Activated naive CD4-positive, alpha-beta T cell treated with Interleukin-2 at 50 U/mL for 16 hours (primary cell): ENCODE data around the gene LAMA3.

Experiments
- DNase-seq: peaks from one replicate; pipeline ENCODE4 v3.0.0-alpha.2; 2020

Gene LAMA3

DNA sequence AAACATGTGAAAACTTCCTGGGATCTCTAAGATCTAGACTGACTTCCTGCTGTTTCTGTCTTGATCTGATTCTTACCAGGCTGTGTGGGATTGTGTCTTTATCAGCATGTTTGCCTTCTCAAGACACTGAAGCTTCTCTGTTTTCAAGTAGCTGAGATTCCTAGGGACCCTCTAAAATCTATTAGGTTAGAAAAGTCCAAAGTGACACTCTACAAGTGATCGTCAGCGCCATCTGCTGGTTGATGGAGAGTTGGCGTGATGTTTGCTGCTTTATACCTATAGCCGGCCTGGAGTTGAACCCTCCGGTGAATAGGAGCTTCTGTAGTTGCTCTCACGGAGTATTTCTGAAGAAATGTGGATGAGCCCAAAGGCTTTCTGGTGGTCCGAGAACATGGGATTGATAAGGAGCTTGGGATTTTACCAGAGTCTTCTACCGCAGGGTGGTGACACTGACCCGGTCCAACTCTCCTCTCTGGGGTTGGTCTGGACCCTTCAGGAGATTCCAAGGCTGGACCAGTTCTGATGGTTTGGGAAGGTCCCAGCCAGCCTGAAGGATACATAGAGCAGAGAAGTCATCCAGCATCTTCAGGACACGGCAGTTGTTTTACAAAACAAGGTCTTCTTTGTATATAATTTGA, 229.3 kb downstream of the LAMA3 start:
- peak; percentile 80 for DNase-seq

DNA sequence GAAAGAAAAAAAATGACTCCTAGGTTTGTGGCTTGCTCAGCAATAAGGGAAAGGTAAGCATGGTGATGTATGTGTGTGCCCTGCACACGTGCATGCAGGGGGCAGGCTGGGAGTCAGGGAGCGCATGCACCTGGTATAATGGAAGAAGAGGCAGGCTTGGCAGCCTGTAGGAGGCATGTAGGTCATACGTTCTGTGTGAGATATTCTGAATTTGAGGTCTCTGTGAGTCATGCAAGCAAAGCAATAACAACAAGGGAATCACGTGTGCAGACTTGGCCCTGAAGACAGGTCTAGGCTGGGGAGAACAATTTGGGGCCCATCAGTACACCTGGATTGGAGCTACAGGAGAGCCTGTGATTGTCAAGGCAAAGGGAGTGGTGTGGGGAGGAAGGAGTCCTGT, 230.8 kb downstream of the LAMA3 start:
- peak; percentile 12 for DNase-seq

DNA sequence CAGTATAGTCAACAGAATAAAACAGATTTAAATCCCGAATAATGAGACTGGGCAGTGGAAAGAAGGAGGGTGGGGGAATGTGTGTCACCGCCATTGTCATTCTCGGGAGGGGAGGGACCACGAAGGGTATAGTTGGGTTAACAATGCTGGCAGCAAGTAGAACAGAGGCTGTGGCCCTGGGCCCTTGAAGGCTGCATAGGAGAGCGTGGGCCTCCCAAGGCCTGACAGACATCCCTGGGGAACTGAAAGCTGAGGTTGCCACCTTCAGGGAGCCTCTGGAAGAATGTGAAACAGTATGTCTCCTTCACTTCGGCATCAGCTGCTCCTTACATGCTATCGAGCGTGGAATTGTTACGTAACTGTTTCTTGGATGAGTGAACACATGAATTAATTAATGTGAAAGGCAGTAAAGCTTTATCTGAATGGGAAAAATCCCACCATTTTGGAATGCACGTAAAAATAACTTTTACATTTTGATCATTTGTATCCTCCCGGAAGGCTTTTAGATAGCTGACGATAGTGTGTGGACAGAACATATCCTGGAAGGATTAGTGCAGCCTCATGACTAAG, 232.5 kb downstream of the LAMA3 start:
- DNase-seq, result no peak

DNA sequence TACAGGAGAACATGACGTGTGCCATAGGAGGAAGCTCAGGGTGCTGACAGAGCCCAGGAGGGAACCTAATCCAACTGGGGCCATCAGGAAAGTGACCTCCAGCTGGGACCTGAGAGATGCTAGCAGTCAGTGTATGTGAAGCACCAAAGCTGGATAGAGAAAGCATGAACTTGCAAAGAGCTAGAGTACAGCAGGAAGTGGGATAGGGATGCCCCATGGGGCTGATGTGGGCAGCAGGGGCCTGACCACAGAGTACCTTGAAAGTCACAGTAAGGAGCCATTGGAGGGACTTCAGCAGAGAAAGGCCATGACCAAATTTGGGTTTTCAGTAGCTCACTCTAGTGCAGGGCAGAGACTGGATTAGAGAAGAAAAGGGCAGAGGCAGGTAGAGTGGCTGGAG, 233.7 kb downstream of the LAMA3 start:
- no peak for DNase-seq

DNA sequence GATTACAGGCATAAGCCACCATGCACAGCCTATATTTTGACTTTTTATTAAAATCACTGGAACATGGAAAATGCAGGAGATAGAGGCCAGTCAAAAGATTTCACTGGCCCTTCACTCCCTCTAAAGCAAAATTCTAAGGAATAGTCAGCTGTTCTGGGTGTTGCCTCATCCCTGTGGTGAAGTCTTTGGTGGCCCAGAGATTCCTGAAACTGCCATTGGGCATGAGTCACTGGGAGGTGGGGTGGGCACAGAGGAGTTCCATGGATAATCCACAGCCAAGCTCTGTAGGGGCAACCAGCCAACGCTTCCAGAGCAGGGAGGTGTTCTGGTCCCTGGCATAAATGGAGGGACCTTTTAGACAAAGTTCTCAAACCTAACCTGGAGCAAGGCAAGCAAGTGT, 235.6 kb downstream of the LAMA3 start:
- no peak for DNase-seq

DNA sequence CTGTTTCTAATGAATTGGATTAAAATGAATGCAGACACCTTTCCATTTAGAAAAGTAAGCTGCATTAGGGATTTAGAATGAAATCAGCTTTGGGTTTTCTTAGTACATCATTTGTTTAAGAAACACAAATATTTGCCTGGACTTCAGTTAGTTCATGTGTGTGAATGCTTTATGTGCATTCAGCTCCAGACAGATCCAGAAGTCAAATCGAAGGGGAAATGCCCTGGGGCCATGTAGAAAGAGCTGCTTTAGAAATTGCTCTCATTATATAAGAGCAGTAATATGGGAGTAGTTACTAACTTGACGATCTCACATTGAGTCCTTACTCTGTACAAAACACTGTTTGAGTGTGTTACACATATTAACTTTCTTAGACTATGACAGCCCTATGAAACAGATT, 237.3 kb downstream of the LAMA3 start:
- DNase-seq, result no peak

DNA sequence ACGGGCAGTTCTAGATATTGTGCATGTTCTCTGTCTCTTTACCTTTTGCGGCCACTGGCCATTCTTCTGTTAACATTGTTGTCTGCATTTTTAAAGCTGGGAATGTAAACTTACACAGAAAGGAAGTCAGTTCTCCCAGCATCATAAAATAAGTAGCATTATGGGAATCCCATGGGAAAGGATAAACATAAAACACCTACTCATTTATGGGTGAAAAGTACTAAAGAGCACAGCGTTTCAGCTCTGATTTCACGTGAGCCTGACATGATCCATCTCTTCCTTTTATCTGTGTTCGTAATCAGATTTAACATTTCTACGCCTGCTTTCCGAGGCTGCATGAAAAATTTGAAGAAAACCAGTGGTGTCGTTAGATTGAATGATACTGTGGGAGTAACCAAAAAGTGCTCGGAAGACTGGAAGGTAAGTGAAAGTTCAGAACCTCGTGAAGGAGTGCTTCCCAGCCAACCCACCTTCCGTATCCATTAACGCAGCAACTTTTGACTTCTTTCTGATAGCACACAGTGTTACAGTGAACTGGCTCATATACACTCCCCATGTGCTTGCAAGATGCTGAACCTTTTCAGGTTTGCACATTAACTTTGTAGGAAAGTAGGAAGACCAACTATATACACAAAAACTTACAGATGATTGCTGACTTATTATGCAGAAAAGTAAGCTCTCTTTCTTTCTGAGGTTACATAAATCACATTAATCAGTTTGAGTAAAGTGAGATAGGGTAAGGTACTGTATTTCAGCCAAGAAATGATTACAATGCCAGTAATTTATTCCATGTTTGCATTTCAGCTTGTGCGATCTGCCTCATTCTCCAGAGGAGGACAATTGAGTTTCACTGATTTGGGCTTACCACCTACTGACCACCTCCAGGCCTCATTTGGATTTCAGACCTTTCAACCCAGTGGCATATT, 238.8 kb downstream of the LAMA3 start:
- no peak for DNase-seq

DNA sequence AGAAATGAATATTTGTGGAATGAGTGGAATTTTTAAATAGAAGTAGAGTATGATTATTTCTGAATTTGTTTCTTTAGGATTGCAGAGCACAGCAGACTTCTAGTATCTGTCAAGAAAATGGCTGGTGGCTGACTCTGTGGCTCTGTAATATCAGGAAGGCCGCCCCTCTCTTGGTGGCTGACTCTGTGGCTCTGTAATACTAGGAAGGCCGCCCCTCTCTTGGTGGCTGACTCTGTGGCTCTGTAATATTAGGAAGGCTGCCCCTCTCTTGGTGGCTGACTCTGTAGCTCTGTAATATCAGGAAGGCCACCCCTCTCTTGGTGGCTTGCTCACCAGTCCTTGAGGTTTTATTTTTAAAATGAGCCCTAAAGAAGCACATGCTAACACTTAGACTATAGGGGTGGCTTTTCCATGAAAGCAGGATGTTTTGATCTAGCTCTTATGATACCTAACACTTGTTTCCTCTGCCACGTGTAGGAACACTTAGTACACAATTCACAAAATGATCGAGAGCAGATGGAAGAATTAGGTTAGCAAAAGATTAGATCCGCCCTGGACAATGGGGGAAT, 240.2 kb downstream of the LAMA3 start:
- DNase-seq, result no peak

DNA sequence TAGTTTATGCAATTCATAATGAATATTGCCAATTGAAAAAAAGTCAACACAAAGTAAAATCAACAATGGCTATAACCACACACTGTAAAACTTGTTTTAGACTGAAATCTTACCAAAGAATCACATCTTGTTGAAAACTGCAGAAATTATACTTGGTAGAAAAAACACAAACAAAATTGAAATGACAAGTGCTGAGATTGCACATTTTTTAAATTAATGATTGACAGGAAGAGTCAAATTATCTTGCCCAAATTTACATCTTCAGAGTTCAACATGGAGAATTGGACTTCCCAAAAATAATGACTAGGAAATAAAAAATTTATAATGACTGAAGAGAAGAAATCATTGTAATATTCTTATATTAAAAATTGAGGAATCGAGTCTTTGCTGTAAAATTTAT, 240.7 kb downstream of the LAMA3 start:
- DNase-seq, result no peak

DNA sequence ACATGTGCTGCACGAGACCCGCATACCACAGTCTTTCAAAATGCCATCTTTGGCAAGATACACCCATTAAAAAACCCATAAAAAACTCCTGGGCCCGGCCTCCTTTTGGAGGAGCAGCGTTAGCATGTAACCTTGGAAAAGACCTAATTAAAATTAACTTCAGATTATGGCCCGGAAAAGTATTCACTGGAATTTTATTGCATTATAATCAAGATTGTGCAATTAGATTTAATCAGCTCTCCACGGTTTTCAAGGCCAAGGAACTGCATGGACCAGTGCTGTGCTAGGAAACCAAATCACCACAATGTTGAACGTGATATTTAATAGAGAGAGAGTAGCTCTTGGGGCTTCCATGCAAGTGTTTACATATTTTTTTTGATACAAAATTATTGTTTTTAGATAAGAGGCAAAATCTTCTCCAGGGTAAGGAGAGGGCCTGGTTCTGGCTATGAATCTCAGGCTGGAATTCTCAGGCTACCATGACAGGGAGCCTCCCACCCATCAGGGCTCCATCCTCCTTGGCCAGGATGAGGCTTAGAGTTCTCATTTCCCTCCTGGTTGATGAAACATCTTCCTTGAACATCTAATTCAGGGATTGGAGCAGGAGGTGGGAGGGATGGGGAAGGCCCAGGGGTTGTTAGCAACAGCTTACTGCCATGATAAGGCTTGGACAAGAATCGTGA, 243.3 kb downstream of the LAMA3 start:
- DNase-seq, result no peak

DNA sequence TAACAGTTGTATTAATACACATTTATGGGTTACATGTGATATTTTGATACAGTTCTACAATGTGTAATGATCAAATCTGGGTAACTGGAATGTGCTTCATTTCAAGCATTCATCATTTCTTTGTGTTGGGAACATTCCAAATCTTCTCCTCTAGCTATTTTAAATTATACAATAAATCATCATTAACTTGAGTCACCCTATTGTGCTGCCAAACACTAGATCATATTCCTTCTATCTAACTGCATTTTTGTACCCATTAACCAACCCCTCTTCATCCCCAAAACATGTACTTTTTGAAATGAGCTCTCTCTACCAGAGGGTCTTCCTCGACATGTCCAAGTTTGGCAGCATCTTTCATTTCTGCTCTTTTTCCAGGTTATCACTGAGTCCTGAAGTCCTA, 244.2 kb downstream of the LAMA3 start:
- DNase-seq, result no peak

DNA sequence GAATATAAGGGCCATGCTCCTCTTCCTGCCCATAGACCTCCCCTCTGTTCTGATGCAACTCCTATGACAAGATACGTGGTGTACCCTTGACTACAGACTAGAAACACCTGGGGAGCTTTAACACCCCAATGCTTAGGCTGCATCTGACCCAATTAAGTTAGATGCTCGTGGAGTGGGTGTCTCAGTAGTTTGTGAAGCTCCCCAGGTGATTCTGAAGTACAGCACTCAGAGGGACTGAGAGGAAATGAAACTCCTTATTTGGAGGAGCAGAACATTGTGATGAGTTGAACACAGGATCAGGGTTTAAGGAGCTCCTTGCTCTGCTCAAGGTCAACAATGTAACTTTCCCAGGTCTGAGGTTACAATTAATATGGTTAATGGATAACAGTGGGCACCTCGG, 245.0 kb downstream of the LAMA3 start:
- no peak for DNase-seq

DNA sequence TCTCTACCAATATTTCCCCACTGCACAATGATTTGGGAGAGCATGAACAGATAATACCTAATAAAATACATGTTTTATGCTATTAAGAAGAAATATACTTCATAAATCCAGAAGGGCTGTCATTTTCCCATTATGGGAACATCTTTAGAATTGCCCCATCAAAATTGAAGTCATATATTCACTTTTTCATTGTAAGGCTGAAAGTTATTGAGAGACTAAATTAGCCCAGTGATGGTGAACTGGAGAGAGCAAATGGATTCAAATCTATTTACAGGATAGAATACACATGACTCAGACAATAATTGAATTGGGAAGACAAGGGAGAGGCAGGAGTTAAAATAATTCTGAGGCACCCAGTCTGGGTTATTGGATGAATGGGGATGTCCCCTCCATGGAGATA, 245.6 kb downstream of the LAMA3 start:
- DNase-seq, result no peak

DNA sequence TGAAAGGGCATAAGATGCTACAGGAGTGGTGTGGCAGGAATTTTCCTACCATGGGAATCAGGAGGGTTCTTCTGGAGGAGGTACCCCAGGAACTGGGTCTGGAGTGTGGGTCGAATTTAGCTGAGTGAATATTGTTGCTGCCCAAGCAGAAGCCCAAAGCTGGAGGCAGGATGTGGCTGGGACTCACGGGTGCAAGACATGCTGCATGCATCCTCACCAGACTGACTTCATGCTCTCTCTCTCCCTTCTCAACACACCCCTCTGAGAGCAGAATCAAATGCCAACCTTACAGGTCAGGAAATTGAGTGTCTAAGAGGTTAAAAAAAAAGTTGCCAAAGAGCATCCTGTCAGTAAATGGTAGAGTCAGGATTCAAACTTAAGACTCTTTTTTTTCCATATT, 246.6 kb downstream of the LAMA3 start:
- no peak for DNase-seq

DNA sequence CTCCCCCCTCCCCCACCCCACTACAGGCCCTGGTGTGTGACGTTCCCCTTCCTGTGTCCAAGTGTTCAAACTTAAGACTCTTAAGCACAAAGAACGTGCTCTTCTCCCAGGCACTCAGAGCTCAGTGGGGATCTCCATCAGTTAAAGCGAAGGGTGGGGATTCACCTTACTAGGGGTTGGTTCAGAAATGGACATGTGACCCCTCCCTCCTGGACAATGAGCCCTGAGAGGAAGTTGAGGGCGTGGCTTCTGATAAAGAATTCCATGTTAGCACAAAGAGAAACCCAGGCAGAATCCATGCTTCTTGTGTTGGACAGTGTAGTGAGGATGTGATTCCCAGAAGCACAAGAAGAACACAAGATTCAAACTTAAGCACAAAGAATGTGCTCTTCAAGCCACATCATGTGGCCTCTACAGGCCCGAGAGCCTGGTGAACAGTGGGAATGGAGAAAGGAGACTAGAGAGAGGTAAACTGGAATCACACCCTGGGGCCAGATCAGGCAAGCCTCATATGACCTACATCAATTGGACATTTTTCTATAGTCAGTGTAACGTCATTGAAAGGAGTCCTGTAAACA, 247.2 kb downstream of the LAMA3 start:
- no peak for DNase-seq

DNA sequence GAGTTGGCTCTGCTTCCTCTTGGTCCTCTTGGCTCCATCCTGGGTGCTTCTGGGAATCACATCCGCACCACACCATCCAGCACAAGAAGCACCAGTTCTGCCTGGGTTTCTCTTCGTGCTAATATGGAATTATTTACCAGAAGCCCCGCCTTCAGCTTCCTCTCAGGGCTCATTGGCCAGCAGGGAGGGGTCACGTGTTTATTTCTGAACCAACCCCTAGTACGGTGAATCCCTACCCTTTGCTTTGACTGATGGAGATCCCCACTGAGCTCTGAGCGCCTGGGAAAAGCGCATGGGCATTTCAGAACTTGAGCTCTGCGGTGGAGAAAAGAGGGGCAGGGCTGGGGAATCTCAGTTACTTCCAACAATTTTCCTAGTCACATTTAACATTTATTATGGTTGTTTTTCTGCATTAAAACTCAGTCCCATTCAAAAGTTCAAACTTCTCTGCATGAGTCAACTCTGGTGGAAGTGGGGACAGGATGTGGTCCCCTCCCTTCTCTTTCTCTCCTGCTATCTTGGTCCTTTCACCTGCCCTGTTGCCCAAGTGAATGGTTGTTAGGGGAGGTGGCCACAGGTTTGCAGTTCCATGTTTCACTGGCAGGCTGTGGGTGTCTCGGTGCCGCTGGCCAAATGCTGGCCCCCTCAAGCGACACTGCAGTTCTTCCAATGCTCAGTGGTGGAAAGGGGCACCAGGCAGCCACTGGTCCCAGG, 248.9 kb downstream of the LAMA3 start:
- peak; percentile 9 for DNase-seq

DNA sequence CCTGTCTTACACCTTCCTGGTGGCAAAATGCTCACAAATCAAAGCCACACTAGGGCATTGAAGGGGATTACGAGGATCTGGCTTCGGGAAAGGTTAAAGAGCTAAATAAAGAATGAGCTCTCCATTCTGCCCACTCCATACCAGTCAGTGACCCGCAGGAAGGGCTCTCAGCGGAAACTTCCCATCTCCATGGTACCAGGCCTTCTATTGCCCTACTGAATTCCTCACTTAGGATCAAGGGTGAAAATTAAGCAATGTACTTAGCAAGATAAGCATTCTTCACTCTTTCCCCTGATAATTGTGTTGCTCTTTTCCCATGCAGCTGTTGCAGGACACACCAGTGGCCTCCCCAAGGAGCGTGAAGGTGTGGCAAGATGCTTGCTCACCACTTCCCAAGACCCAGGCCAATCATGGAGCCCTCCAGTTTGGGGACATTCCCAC, 249.7 kb downstream of the LAMA3 start:
- no peak for DNase-seq

DNA sequence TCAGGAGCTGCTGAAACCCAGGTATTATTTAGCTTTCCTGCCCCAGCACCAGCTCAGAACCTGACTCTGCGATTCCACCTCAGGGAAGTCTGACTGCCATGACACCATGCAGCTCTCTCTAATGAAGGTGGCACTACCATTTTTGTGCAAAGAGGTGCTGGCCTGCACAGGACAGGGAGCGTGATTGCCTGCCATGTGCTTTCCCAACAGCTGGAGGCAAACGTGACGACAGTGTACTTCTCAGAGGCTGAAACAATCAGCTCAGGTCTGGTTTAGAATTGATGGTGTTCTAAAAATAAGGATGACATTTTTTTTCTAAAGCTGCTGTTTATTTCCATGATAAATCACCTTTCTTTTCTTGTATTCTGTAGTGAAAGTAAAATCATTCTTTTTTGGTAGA, 250.1 kb downstream of the LAMA3 start:
- DNase-seq, result no peak

DNA sequence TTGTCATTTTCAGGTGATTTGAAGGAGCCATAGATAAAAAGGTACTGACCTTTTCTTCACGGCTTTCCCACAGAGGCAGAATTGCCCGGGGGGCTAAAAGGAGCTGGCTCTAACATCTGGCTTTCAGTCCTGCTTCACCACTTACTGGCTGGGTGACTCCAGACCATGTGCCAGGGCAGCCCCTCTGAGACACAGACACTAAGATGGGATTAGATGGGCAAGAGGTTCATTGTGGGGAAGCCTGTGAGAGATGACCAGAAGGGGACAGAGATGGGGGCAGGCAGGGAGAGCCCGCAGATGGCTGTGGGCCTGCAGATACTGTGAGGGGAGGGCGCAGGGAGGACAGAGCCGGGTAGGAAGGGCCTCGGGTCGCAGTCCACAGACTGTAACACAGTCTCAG, 250.6 kb downstream of the LAMA3 start:
- no peak for DNase-seq

DNA sequence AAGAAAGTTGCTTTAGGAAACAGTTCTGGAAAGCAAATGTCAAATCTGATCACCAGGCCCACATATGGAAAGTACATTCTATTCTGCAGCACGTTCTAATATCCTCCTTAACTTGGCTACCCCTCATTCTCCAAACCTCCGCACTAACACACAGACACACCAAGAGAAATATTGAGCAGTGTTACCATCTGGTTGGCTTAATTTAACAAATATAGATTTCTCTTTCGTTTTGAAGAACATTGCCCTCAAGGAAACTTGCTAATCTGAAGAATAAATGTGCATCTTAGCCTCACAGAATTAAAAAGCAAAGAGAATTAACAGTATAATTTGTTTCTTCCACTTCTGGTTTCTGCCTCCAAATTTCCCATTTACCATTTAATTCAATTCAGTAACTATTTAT, 252.5 kb downstream of the LAMA3 start:
- DNase-seq, result no peak

DNA sequence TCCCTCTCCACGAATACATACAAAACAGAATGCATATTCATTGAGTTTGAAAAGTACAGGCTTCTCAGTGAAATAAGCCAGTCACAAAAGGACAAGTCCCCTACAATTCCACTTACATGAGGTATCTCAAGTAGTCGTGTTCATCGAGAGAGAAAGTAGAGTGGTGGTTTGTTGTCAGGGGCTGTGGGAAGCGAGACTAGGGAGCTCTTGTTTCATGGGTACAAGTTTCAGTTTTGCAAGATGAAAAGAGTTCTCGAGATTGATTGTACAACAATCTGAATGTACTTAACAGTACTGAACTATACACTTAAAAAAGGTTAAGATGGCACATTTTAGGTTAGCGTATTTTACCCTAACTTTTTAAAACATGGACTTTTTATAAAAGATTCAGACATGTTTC, 253.9 kb downstream of the LAMA3 start:
- peak; percentile 53 for DNase-seq
